IPS-NIHi7 (cell line): ENCODE data around the gene SLCO2A1.

Experiments used
- DNase-seq: peaks from one replicate; pipeline ENCODE4 v3.0.0; 2012; ENCODE audit warnings: mixed read lengths; ENCODE audit errors: extremely low spot score

SLCO2A1 gene

GRCh38 chr3:133980550-133980949, 49.2 kb downstream of the SLCO2A1 start:
- DNase-seq = no peak

- no peak for DNase-seq
These were observed 49.7 kb downstream of the SLCO2A1 start for GRCh38 chr3:133980035-133980434.

GRCh38 chr3:133979553-133979952, 50.2 kb downstream of the SLCO2A1 start:
- DNase-seq = no peak

GRCh38 chr3:133977568-133977967, 52.2 kb downstream of the SLCO2A1 start:
- no peak for DNase-seq

DNA sequence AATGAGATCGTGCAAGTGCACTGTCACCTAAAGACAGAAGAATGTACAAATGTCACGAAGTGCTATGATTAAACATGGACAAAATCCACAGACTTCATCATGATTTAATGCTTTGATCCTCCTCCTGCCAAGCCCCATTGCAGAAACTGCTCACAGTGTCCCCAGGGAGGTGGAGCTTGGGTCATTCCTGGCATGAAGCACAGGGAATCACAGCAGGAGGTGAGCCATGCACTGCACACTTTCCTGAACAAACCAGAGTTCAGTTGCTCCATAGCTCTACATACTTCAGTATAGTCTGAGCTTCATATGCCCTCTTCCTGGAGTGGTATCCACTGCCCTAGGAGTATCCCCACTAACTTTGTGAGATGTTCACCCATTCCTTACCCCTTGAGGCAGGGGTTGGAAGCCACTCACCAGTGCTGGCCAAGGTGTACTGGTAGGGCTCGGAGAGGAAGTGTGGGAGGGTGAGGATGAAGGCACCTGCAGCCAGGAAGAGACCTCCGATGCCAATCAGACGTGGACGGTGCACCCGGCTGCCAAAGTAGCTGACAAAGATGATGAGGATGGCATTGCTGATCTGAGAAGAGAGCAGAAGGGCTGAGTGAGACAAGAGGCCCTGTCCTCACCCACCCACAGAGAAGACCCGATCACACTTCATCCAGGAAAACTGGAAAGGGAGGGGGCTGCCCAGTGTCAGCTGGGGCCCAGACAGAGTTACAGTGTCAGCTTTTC, 56.3 kb downstream of the SLCO2A1 start:
- DNase-seq = no peak

DNA sequence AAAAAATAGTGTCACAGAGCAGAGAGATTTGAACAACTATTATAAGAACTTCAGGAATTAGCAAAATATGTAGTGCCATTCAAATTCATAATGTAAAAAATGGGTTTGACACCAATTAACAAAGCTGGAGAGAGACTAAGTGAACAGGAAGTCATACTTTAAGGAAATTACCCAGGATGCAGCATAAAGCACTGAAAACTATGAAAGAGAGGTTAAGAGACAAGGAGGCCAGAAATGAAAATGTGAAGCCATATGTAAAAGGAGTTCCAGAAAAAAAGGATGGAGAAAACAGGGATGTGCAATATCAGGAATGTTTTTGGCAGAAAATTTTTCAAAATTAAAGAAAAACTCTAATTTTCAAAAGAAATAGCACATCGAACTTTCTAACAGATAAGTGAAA, 57.6 kb downstream of the SLCO2A1 start:
- DNase-seq = no peak

DNA sequence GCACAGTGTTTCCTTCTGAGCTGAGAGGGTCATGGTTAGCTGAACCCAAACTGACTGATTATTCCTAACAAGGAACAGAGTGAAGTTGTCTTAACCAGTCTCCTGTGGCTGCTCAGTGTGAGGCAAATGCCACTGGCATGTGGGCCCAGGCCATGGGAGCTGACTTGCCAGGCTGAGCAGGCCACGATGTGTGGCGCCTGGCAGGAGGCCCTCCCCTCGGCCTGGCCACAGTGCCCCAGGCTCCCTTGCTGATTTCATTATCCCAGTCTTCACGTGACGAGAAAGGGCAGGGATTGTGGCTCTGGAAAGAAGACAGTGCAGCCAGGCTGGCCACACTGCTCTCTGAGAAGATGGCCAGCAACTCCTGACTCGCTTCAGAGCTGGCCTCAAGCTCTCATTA, 58.8 kb downstream of the SLCO2A1 start:
- DNase-seq = no peak

GRCh38 chr3:133970339-133970738, 59.4 kb downstream of the SLCO2A1 start:
- no peak for DNase-seq

DNA sequence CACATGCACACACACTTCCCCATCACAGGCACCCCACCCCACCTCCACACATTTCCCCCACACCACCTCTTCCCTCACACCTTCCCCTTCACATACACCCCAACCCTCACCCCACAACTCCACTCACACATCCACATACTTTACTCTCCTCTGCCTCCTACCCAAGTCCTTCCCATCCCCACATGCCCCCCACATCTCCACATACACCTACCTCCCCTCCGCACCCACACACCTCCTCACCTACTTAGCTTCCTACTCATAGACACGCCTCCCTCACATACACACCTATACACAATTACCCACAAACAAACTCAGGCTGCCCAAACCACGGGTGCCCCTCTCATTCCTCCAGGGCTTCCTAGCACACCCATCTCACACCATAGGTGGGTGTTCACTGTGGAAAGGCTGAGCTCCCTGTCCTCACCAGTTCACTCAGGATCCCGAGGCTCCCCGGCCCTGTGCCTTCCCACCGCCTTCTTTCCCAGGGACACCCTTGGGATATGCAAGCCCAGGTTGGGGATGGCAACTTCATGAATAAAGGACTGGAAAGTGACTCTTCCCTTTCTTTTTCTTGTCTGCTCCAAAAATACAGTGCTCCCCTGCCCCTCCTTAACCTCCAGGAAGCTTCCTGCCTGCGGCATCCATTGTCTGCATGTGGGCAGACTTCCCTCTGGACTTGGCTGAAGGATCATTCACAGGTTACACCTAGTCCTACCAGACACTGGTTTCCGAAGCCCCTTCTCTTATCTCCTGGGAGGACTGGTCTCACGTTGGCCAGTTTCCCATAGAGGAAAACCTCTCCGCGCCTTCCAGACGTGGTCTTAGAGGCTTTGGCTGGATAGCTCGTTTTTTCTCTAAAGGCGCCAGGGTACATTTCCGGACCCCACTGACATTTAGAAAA, 61.5 kb downstream of the SLCO2A1 start:
- DNase-seq = no peak

- no peak for DNase-seq
These were observed 62.8 kb downstream of the SLCO2A1 start for GRCh38 chr3:133966954-133967353.

- no peak for DNase-seq
These were observed 63.8 kb downstream of the SLCO2A1 start for GRCh38 chr3:133965906-133966305.

DNA sequence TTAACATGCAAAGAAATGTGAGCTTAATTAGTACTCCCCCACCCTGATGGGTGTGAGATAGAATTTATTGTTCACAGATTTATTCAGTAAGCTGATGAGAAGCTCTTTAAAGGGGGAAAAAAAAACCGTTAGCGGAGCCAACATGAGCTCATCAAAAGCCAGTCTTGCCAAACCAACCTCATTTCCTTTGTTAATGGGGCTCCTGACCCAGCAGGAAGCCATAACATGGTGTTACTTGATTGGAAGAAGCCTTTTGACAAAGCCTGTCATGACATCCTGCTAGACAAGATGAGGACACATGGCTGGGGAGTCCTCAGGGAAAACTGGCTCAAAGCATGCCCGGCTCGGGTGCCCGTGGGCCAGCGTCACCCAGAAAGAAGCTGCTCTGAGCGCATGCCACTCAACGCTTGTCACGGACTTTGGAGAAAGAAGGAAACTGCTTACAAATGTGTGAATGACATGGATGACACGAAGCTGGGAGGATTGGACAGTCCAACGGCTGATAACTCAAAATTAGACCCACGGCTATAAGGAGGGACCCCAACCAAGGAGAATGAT, 64.6 kb downstream of the SLCO2A1 start:
- no peak for DNase-seq

- DNase-seq = peak; percentile 36
These were observed 65.2 kb downstream of the SLCO2A1 start for GRCh38 chr3:133964547-133964946.

DNA sequence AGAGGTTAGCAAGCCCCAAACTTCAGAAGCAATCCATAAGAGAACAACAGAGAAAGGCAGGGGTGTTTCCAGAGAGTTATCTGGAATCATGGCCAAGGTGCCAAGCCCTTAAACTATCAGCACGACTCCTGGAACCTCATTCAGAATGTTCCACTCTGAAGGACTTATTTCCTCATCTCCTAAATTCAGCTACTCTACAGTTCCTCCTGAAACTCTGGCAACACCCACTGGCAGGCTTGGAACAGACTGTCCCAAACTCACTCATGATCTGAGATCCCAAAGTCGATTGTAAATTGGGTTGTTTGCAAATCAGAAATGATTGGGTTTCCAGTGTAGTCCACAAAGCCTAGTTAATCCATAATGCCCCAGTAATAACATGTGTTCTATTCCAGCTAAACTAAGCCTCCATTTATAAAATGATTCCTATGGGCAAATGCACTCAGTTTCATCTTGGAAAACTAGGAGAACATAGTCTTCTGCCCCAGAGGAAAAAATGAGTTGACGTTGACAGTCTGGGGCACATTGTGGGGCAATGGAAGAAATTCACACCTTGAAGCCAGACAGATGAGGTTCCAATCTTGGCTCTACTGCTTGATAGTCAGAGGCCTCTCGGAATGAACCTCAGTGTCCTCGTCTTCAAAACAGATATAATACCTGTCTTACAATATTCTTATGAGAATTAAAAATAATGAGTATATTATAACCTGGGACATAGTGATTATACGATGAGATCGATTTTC, 65.9 kb downstream of the SLCO2A1 start:
- no peak for DNase-seq

DNA sequence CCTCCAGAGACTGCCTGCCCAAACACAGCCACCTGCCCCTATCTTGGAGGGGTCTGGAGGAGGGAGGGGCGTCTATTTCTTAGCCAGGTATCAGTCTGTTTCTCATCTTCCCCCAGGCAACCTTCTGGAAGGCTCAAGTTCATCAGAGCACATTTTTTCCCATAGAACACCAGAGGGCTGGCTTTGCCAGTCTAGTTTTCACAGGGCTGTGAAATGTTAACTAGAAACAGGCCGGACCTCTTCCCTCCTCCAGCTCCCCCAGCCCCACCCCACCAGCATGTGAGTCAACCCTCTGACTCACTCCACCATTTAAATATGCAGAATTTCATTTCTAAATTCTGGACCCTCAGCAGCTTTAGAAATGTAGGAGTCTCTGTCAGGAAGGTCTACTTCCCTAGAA, 66.9 kb downstream of the SLCO2A1 start:
- peak; percentile 40 for DNase-seq

DNA sequence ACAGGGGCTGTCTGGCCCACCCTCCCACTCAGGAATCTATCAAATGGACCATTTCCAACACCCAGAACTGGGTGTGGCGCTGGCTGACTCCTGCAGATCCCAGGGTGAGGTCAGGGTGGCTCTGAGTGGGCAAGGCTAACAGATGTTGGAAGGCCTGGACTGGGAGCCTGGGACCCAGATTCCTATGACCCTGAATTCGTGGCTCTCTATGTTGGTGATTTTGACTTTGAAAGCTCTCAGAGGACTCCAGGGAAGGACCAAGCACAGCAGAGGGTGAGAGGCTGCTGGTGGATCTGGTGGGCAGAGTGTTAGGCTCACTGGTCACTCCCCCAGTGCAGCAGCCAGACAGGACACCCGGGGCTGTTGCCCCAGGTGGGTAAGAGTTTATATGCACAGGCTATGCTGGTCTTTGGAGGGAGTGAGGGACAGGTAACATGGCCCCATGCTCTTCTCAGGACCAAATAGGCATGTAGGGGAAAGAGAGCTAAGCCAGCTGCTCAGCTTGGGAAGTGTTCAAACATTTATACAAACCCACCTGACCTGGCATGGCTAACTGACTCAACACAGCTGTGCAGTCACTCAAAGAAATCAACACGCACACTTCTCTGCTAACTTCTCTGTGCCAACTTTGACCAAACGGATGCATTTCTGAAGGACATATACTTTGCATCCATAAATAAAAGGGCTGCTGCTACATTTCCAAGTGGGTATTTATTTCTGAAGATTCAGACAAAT, 71.5 kb downstream of the SLCO2A1 start:
- DNase-seq = no peak

DNA sequence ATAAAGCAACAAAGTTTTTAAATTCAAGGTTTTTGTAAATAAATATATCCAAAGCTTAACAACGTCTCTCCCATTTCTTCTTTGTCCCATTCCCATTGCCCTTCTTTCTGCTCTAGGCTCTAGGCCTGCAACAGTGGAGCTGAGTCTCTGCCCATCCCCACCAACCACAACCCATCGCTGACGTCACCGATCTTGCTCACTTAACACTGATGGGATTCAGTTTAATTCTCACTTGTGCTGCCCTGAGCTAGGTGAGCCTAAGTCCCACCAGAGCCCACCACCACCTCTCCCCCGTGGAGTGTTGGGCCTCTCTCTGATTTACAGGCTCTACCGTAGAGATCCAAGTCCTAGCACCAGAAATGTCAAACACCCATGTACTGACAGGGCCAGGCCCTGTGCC, 72.7 kb downstream of the SLCO2A1 start:
- no peak for DNase-seq

GRCh38 chr3:133956353-133956752, 73.4 kb downstream of the SLCO2A1 start:
- no peak for DNase-seq

GRCh38 chr3:133955892-133956291, 73.8 kb downstream of the SLCO2A1 start:
- DNase-seq = no peak

GRCh38 chr3:133954717-133955360, 74.9 kb downstream of the SLCO2A1 start:
- DNase-seq = no peak

DNA sequence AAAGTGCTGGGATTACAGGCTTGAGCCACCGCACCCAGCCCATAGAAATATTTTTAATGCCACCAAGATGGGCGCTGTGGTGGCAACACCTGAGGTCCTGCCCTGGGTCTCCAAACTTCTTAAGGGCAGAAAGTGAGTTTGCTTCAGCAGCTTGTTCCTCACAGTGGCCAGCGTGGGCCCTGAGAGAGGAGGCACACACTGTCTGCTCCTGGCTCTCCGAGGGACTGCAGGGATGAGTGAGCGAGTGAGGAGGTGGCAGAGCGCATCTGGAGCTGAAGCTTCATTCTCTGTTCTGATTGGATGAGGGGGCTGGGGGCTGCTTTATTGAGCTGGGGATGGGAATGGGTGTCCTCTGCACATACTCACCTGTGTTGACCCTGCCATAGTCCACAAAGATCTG, 76.4 kb downstream of the SLCO2A1 start:
- no peak for DNase-seq
